ENCODE data around the gene FOXP1.

Gene FOXP1

DNA sequence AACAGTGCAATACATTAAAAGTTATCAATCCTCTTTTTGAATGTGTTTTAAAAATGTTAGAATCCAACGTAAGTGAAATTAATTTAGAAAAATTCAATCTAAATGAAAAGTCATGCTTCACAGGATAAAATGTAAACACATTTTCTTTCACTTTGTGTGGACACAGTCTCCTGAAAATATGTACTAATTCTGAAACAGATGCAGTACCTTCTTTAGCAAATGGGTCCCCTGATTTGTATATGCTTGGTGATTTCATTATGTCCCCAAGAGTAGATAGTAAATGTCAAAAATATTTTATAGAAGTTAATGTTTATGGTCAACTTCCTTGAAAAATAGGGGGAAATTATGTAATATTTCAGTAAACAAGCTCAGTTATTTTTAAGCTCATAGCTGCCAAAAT, 28.9 kb downstream of the FOXP1 start:
- H4K20me1 ChIP-seq (ENCODE audit: control insufficient read depth, insufficient read depth, low read depth, low read length): no peaks in the 10 kb centered on the region
- peaks cover 37% of the 10 kb centered on the region for H3K36me3 ChIP-seq (ENCODE audit: control insufficient read depth, low read length)
- H3K4me3 ChIP-seq (ENCODE audit: low read length): peak overlapping the region; percentile 64
- TF ChIP-seq, protein P1, sequence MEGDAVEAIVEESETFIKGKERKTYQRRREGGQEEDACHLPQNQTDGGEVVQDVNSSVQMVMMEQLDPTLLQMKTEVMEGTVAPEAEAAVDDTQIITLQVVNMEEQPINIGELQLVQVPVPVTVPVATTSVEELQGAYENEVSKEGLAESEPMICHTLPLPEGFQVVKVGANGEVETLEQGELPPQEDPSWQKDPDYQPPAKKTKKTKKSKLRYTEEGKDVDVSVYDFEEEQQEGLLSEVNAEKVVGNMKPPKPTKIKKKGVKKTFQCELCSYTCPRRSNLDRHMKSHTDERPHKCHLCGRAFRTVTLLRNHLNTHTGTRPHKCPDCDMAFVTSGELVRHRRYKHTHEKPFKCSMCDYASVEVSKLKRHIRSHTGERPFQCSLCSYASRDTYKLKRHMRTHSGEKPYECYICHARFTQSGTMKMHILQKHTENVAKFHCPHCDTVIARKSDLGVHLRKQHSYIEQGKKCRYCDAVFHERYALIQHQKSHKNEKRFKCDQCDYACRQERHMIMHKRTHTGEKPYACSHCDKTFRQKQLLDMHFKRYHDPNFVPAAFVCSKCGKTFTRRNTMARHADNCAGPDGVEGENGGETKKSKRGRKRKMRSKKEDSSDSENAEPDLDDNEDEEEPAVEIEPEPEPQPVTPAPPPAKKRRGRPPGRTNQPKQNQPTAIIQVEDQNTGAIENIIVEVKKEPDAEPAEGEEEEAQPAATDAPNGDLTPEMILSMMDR (IDR thresholded peaks at IDR 0.05; ENCODE audit: low read depth, low read length, poor library complexity, severe bottlenecking): no peak
- no peak for TF ChIP-seq EZH2phosphoT487 (IDR thresholded peaks at IDR 0.05; ENCODE audit: borderline replicate concordance, low read length)
- H3K4me2 ChIP-seq (ENCODE audit: low read length): peak overlapping the region; percentile 85
- H3K27me3 ChIP-seq (ENCODE audit: control insufficient read depth, low read length): no peaks in the 10 kb centered on the region
- peaks cover 87% of the 10 kb centered on the region for H3K4me1 ChIP-seq (ENCODE audit: control insufficient read depth, low read length)
- H3K27ac ChIP-seq (ENCODE audit: low read depth, low read length): peak overlapping the region; percentile 75
- H3F3A ChIP-seq (ENCODE audit: control insufficient read depth, insufficient read depth): peaks cover 14% of the 10 kb centered on the region
- peaks cover 93% of the 10 kb centered on the region for H3K79me2 ChIP-seq (ENCODE audit: control insufficient read depth, low read length)
- H3K9me2 ChIP-seq (replicated peaks; ENCODE audit: control insufficient read depth, low read length): no peaks in the 10 kb centered on the region
- no peaks in the 10 kb centered on the region for H3K9me3 ChIP-seq (ENCODE audit: control insufficient read depth, insufficient read depth, low read length)

DNA sequence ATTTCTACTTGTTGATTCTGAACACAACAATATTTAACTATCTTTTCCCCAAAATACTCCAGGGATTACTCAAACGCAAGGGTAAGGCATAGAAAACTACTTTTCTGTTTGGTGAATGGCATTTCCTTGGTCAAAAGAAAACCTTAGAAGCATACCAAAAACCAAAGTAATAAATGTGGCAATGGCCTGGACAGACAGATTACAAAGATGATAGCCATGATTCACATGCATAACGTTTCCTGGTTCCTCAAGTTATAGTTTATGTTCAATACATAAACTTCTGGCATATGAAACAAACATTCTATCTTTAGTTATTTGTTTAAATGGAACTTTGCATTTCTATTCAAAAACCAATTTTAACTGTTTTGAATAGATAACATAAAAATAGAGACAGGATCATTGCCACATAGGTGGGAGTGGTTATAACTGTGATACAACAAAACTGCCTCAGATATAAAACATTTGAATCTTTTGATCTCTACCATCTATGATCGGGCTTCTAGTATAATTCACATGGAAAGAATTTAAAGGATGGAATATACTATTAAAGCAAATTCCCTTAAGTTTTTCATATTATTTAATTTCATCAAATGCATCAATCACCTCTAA, 32.1 kb downstream of the FOXP1 start:
- H3K4me2 ChIP-seq (ENCODE audit: low read length): peak overlapping the region; percentile 34; the same call in 1 of the 2 replicates
- peaks cover 12% of the 10 kb centered on the region for H3F3A ChIP-seq (ENCODE audit: control insufficient read depth, insufficient read depth)
- H3K79me2 ChIP-seq (ENCODE audit: control insufficient read depth, low read length): peaks cover 94% of the 10 kb centered on the region
- H3K9me3 ChIP-seq (ENCODE audit: control insufficient read depth, insufficient read depth, low read length): no peaks in the 10 kb centered on the region
- H3K4me1 ChIP-seq (ENCODE audit: control insufficient read depth, low read length): peaks cover 88% of the 10 kb centered on the region
- H3K4me3 ChIP-seq (ENCODE audit: low read length): no peak overlapping the region
- H3K36me3 ChIP-seq (ENCODE audit: control insufficient read depth, low read length): peaks cover 38% of the 10 kb centered on the region
- no peaks in the 10 kb centered on the region for H3K27me3 ChIP-seq (ENCODE audit: control insufficient read depth, low read length)
- no peak overlapping the region for H3K27ac ChIP-seq (ENCODE audit: low read depth, low read length)
- TF ChIP-seq EZH2phosphoT487 (IDR thresholded peaks at IDR 0.05; ENCODE audit: borderline replicate concordance, low read length): no peak
- TF ChIP-seq, protein P1 (IDR thresholded peaks at IDR 0.05; ENCODE audit: low read depth, low read length, poor library complexity, severe bottlenecking): no peak
- no peaks in the 10 kb centered on the region for H3K9me2 ChIP-seq (replicated peaks; ENCODE audit: control insufficient read depth, low read length)
- no peaks in the 10 kb centered on the region for H4K20me1 ChIP-seq (ENCODE audit: control insufficient read depth, insufficient read depth, low read depth, low read length)

DNA sequence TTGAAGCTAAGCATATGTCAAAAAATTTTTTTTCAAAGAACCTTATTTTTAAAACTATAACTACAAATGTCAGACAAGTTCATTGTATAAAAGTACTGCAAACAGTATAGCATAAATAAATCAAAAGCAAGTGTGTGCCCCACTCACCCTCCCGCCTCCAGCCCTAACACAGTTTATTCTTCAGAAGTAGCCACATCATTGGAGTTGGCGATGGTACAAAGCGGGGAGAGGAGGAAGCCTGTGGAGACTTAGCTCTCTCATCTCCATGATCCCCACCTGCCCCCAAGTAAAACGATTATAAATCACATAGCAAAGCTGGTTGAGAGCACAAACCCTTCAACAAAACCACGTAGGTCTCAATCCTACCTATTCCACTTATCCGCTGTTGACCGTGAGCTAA, 33.6 kb downstream of the FOXP1 start:
- no peak overlapping the region for H3K4me2 ChIP-seq (ENCODE audit: low read length)
- H3K4me3 ChIP-seq (ENCODE audit: low read length): no peak overlapping the region
- H3K27ac ChIP-seq (ENCODE audit: low read depth, low read length): no peak overlapping the region
- TF ChIP-seq, protein P1 (IDR thresholded peaks at IDR 0.05; ENCODE audit: low read depth, low read length, poor library complexity, severe bottlenecking): no peak
- no peak for TF ChIP-seq EZH2phosphoT487 (IDR thresholded peaks at IDR 0.05; ENCODE audit: borderline replicate concordance, low read length)
- H3F3A ChIP-seq (ENCODE audit: control insufficient read depth, insufficient read depth): peaks cover 10% of the 10 kb centered on the region
- H4K20me1 ChIP-seq (ENCODE audit: control insufficient read depth, insufficient read depth, low read depth, low read length): no peaks in the 10 kb centered on the region
- H3K36me3 ChIP-seq (ENCODE audit: control insufficient read depth, low read length): peaks cover 39% of the 10 kb centered on the region
- no peaks in the 10 kb centered on the region for H3K9me3 ChIP-seq (ENCODE audit: control insufficient read depth, insufficient read depth, low read length)
- no peaks in the 10 kb centered on the region for H3K27me3 ChIP-seq (ENCODE audit: control insufficient read depth, low read length)
- peaks cover 94% of the 10 kb centered on the region for H3K79me2 ChIP-seq (ENCODE audit: control insufficient read depth, low read length)
- no peaks in the 10 kb centered on the region for H3K9me2 ChIP-seq (replicated peaks; ENCODE audit: control insufficient read depth, low read length)
- peaks cover 88% of the 10 kb centered on the region for H3K4me1 ChIP-seq (ENCODE audit: control insufficient read depth, low read length)
